Subcutaneous adipose tissue (tissue), 4 donors: ENCODE results near the gene ETNK1. TPM values are rescaled to one million over a fixed set of nuclear protein-coding genes. Genes with fewer than 3 reads are reported as not detected.

Experiments
- total RNA-seq, 4 donors: library from RNA; depleted of rRNA; stranded (reverse); fragments of >200 nt; gene quantifications; one replicate each; pipeline ENCODE4 v1.1.0, GENCODE V29; 2016
- TF ChIP-seq, protein P1 (sequence below): fragments of 450-650 bp; IDR thresholded peaks from one replicate; pipeline ENCODE4 v1.5.1; 2016; ENCODE audit warnings: low read depth, mild to moderate bottlenecking, control low read depth, antibody characterized with exemption, moderate library complexity

The ETNK1 gene
- total RNA-seq, 4 donors from 2014 or later = 31.6 to 80.6 (median 38.6) TPM

DNA sequence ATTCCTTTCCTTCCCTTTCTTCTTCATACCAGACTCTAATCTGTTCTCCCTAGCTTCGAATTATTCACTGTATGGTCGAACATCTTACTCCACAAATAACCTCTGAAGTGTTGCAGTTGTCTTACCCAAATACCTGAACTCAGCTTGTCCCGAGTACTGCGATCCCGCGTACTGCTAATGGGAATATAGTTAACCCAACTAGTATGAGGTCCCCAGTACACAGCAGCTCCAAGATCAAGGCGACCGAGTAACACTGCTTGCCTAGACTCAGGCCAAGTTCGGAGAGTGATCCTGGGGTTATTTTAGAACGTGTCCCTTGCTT, 462 bp upstream of the ETNK1 start:
- TF ChIP-seq, protein P1, sequence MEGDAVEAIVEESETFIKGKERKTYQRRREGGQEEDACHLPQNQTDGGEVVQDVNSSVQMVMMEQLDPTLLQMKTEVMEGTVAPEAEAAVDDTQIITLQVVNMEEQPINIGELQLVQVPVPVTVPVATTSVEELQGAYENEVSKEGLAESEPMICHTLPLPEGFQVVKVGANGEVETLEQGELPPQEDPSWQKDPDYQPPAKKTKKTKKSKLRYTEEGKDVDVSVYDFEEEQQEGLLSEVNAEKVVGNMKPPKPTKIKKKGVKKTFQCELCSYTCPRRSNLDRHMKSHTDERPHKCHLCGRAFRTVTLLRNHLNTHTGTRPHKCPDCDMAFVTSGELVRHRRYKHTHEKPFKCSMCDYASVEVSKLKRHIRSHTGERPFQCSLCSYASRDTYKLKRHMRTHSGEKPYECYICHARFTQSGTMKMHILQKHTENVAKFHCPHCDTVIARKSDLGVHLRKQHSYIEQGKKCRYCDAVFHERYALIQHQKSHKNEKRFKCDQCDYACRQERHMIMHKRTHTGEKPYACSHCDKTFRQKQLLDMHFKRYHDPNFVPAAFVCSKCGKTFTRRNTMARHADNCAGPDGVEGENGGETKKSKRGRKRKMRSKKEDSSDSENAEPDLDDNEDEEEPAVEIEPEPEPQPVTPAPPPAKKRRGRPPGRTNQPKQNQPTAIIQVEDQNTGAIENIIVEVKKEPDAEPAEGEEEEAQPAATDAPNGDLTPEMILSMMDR = no peak

DNA sequence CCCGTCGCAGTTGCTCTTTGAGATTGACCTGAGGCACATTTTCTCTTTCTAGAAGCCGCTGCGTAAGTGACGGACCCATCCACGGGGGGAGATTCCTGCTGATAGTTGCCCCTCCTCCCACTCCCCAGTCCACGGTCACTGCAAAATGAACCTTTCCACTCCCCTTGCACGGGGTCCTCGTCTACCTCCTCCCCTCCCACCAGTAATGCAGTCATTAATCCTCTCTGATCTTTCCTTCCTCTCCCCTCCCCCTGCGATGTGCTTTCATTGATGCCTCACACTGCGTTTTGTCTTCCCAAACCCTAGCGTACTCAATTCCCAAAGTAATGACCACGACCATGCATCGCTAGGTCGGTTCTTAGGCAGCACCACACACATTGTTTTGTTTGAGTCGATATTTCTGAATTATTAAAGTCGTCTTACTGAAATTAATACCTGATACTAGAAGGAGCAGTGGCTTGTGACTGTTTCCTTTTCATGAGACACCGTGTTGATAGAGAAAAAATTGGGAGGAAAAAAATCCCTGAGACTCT, 857 bp downstream of the ETNK1 start:
- TF ChIP-seq, protein P1 = no peak

DNA sequence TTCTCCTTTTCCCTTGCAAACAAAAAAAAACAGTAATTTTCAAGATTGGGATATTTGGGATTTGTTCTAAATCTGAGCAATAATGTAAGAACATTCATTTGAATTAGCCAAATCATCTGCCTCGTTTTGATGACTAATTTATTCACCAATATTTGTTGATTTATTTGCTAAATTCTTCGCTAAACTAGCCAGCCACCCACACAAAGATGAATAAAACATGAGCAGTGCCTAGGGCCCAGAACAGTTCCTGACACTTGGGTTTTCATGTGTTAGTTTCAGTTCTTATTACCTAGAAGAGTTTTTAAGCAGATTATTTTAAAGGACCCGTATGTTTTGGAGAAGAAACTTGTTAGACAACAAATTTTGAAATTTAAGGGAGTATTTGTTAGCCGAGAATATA, 1.4 kb downstream of the ETNK1 start:
- TF ChIP-seq, protein P1 = no peak

DNA sequence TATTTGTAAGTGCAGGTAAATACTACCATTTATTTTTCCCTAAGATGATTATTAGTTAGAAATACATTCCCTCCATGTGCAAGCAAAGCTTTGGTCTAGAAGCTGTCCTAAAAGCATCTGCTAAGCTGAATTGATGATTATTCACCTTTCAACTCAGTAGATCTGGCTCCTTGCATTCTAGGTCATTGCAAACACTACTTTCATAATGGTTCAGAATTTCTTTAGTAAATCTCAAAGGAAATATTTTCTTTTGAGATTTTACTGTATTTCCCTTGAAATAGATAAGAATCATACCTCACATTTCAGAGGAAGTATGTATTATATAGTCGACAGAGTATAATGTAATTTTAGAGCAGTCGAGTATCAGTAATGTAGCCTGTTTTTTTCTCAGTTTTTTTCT, 2.4 kb downstream of the ETNK1 start:
- TF ChIP-seq, protein P1 = no peak

DNA sequence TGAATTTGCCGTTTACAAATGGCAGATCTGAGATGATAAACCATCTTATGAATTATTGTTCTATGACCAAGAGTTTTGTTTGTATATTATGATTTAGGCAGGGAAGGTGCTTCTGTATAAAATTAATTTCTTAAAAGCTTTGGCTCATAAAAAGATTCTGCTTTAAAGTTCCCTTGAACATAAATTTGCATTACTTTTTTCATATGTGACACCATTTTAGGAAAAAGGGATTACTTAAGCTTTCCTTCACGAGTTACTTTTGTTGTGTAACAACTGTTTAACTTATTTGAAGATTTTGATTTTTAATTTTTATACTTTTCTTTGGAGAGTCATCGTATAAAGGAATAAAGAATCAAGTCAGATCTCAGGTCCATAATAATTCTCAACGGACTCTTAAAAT, 3.3 kb downstream of the ETNK1 start:
- TF ChIP-seq, protein P1 = no peak

DNA sequence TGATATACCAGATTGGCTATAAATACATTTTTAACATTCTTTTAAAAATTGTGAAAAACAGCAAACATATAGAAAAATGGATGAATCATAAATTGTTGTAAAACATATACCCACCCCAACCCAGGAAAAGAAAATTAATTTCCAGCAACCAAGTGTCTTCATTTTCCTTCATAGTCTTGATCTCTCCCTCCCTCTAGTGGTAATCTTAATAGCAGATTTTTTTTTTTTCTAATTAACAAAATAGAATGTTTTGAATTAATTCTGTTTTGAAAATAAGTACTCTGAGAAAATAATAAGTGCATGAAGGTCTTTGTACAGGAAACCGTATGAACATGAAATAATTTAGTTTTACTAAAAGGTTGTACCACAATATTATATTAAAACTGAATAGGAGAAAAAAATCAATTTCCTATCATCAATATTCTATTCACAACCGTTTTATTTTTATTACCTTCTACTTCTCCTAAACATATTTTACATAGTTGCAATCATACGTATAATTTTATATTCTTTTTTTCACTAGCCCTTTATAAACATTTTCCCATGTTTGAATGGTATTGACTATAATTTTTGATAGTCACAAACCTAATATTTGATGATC, 7.0 kb downstream of the ETNK1 start:
- TF ChIP-seq, protein P1 = no peak

DNA sequence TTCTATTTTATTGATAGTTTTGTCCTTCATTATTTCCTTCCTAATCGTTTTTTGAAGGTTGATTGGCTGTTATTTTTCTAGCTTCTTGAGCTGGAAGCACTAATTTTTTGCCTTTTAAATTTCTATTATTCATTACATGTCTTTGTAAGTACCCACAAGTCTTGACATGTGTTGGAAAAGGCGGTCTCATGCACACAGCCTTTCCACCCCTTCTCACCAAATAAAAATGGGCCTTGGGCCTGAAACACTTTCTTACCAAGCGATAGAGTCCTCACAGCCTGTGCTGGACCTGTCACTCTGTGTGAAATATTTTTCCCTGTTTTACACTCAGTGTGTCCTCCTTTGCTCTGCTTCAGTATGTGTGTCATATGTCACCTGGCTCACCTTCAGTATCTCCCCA, 9.9 kb downstream of the ETNK1 start:
- TF ChIP-seq, protein P1 = no peak
